GM18498 (cell line): ENCODE data around the gene PAF1.
"Not testable (repeated sequence)": the region's sequence is repeated elsewhere in the genome, so short reads cannot be mapped to it uniquely, and the experiment has no call there.

Source experiments
- ATAC-seq: cut with Tn5 transposase; IDR thresholded peaks from one replicate; pipeline ENCODE4 v1.9.1; 2021; ENCODE audit warnings: mild to moderate bottlenecking, moderate library complexity; ENCODE audit not compliant: unreplicated experiment

PAF1 gene

DNA sequence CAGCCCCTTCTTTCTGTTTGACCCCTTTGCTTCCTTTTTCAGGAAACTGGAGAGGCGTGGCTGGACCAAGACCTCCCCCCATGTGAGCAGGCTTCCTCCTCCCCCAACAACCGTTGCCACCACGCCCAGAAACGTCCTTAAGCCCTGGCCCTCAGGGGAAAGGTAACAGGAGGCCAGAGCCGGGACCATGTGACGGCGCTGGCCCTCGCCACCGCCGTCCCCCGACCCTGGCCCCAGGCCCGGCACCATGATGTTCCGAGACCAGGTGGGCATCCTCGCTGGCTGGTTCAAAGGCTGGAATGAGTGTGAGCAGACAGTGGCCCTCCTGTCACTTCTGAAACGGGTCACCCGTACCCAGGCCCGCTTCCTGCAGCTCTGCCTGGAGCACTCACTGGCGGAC is 34.3 kb downstream of the PAF1 start:
- ATAC-seq: no peak

GRCh38 chr19:39356073-39356472 is 34.8 kb downstream of the PAF1 start:
- no peak for ATAC-seq

GRCh38 chr19:39355253-39355652 is 35.7 kb downstream of the PAF1 start:
- ATAC-seq: no peak

GRCh38 chr19:39352381-39353255 is 38.3 kb downstream of the PAF1 start:
- no peak for ATAC-seq

DNA sequence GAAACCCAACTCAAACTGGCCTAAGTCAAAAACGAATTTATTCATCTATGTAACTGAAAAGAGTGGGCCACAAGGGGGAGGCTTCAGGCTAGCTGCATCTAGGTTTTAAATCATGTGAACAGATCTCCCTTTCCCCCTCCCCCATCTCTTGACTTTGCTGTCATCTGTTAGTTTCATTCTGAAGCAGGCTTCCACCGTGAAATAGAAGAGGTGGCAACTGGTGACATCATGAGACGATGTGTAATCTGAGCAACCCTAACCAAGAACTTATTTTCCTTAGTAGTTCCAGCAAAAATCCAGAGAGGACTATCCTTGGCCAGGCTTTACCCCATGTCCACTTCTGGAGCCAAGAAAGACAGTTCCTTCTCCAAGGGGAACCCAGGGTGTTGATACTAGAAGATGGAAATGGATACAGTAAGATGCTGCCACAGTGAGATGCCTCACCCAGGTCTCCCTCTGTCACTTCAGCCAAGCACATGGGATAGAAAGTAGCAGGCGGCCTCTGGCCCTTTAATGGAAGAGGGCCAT is 39.3 kb downstream of the PAF1 start:
- peak; percentile 85 for ATAC-seq

DNA sequence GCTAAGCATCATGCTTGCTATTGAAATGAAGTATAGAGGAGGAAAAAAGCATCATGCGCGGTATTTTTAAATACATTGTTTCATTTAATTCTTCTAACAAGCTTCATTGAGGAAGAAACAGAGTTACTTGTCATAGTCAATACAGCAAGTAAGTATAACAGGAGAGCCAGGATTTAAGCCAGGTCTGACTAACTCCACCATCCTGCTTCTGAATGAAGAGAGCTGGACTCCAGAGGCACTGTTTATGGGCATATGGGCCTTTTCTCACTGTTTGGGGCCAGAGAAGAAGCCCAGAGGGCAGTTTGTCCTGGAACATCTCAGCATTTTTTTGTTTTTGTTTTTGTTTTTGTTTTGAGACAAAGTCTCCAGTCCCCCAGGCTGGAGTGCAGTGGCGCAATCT is 40.8 kb downstream of the PAF1 start:
- ATAC-seq: no peak

DNA sequence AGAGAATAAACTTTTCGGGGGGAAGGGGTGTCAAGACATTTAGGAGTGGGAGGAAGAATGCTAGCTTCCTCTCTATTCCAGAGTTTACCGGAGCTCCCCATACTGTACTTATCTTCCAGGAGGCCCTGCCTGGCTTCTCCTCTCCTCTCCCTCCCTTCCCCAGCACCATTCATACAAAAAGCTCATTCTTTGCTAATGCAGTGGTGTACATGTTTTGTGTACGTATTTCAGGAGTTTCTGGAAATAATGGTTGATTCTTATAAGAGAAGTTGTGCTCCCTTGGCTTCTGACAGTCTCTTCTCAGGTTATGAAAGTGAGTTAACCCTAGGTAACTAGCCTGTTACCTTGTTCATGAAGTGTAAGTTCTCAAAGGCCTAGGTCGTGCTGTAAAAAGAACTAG is 41.6 kb downstream of the PAF1 start:
- no peak for ATAC-seq

GRCh38 chr19:39347332-39348164 is 43.4 kb downstream of the PAF1 start:
- ATAC-seq: no peak

DNA sequence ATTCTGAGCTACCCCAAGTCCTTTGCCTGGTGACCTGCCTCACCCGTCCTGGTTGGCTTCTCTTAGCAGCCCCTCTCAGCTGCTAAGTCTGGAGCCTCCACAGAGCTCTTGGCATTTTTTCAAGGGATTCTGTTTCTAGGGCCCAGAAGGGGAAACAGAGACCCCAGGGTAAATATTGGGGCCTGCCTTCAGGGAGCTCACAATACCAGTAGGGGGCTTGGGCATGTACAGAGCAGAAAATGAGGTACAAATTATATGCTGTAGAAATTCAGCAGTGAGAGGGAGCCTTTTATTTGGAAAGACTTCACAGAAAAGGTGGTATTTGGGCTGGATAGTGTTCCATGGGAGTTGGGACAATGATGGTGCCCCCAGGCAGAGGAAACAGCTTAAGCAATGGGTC is 45.0 kb downstream of the PAF1 start:
- ATAC-seq: no peak

GRCh38 chr19:39342647-39343305 is 48.1 kb downstream of the PAF1 start:
- ATAC-seq: no peak

GRCh38 chr19:39341719-39342604 is 48.9 kb downstream of the PAF1 start, which contains the start of gene SAMD4B:
TSS of gene SAMD4B (plus strand) at chr19:39342421. CDS start at chr19:39356894, 14,473 bp downstream.
- peak; percentile 92 for ATAC-seq

GRCh38 chr19:39341129-39341718 is 49.7 kb downstream of the PAF1 start:
- ATAC-seq: peak; percentile 2

GRCh38 chr19:39340156-39340555 is 50.8 kb downstream of the PAF1 start:
- not testable (repeated sequence) for ATAC-seq

DNA sequence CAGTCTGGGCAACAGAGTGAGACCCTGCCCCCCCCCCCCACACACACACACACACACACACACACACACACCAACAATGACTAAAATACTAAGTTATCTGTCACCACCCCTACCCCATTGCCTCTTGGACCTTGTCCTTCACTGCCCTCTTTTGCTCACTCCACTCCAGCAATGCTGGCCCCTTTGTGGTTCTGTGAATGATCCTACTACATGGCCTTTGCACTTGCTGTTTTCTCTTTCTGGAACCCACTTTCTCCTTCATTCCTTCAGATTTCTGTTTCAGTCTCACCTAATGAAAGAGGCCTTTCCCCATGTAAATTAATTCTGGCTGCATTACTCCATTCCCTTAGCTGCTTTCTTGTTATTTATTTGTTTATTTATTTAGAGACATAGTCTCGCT is 51.2 kb downstream of the PAF1 start:
- no peak for ATAC-seq

GRCh38 chr19:39336483-39336882 is 54.4 kb downstream of the PAF1 start:
- ATAC-seq: no peak
